PC-9 (cell line): ENCODE results near the gene ZNF407.

Experiments used
- EZH2 ChIP-seq: fragments of 200-600 bp; sonication (generic); IDR thresholded peaks from 2 replicates; pipeline ENCODE4 v1.8.0; 2017; ENCODE audit warnings: antibody characterized with exemption, low read depth
- TF ChIP-seq, protein P1 (sequence below): fragments of 200-600 bp; sonication (generic); conservative IDR thresholded peaks from 2 replicates; pipeline ENCODE4 v1.6.1; 2017; ENCODE audit warnings: mixed run types, antibody characterized with exemption, mild to moderate bottlenecking, moderate library complexity

DNA sequence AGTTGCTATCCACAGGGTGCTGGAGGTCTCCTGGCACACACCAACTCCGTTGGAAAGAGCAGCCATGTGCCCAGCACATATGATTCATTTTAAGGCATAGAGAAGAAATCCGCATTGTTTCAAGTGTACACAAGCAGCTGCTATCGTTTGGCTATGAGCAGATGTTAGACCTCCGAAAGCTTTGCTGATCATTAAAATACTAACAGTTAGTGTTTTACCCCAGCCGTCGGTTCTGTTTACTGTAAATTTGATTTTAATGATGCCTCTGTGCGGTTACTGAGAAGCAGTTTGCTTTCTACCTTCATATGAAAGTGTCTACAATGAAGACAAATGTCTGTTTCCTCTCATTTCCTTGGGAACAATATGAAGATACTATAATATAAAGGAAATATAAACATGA is 456.4 kb downstream of the ZNF407 start:
- TF ChIP-seq, protein P1, sequence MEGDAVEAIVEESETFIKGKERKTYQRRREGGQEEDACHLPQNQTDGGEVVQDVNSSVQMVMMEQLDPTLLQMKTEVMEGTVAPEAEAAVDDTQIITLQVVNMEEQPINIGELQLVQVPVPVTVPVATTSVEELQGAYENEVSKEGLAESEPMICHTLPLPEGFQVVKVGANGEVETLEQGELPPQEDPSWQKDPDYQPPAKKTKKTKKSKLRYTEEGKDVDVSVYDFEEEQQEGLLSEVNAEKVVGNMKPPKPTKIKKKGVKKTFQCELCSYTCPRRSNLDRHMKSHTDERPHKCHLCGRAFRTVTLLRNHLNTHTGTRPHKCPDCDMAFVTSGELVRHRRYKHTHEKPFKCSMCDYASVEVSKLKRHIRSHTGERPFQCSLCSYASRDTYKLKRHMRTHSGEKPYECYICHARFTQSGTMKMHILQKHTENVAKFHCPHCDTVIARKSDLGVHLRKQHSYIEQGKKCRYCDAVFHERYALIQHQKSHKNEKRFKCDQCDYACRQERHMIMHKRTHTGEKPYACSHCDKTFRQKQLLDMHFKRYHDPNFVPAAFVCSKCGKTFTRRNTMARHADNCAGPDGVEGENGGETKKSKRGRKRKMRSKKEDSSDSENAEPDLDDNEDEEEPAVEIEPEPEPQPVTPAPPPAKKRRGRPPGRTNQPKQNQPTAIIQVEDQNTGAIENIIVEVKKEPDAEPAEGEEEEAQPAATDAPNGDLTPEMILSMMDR: no peak
- TF ChIP-seq EZH2: no peak
